HepG2 (cell line): ENCODE measurements around the gene ASAP2. TPM values are rescaled to one million over a fixed set of nuclear protein-coding genes. Genes with fewer than 3 reads are reported as not detected.
A peak's percentile ranks its signal among the peaks of the same experiment; 100 is the strongest.

ENCODE experiments used
- ATAC-seq: fragments of 200-7000 bp; cut with Tn5 transposase; 3 replicates; pipeline ENCODE4 v1.9.1; 2020; ENCODE audit warnings: mild to moderate bottlenecking, moderate library complexity
- BruUV-seq: library from RNA; stranded (reverse); fragments of 400-500 nt; replicated peaks from 2 replicates; lab custom pipeline; 2021; lab: Mats Ljungman, UMichigan
- CTCF ChIA-PET: fragments of 300-600 bp; formaldehyde crosslinking; extraction: SDS; loops from one replicate; lab custom pipeline; 2021; ENCODE audit warnings: low total read pairs, inconsistent platforms, low intra/inter-chr PET ratio; lab: Yijun Ruan, JAX
- POLR2A ChIA-PET: fragments of 350-600 bp; sonication (Branson Sonifier 250); formaldehyde crosslinking; loops from one replicate; lab custom pipeline; 2020; ENCODE audit warnings: antibody characterized with exemption, inconsistent platforms; lab: Yijun Ruan, JAX
- DNase-seq: peaks from one replicate; pipeline ENCODE4 v3.0.0-alpha.2; 2015; ENCODE audit warnings: low spot score
- FAIRE-seq: peaks from 3 replicates; lab custom pipeline; 2011; peaks lifted over from hg19 to GRCh38; lab: Jason Lieb, UNC
- H2AFZ ChIP-seq: one replicate; pipeline ENCODE4 v1.6.1; 2011; ENCODE audit warnings: low read length, inconsistent platforms
- H3K27ac ChIP-seq: fragments of 300-600 bp; 3 replicates; pipeline ENCODE4 v1.8.0; 2011; ENCODE audit warnings: mixed run types, mild to moderate bottlenecking, mixed read lengths, low read length, inconsistent platforms; ENCODE audit not compliant: insufficient read depth; ENCODE audit errors: extremely low read length
- H3K27me3 ChIP-seq, 2 experiments: fragments of 200-600 bp in 1 of 2; 2 replicates in 1 of 2; 3 replicates in 1 of 2; pipeline versions ENCODE4 v1.6.0 to v1.8.0; 2011; ENCODE audit warnings: low read length in 2 of 2, mild to moderate bottlenecking in 2 of 2, moderate library complexity in 2 of 2, inconsistent platforms in 1 of 2; ENCODE audit not compliant: insufficient read depth in 2 of 2, control insufficient read depth in 1 of 2
- H3K36me3 ChIP-seq, 2 experiments: fragments of 200-600 bp in 1 of 2; replicated peaks in 1 of 2; 2 replicates in 1 of 2; 3 replicates in 1 of 2; pipeline versions ENCODE4 v1.5.1 to v1.8.0; 2011; ENCODE audit warnings: low read length in 2 of 2, inconsistent platforms in 1 of 2; ENCODE audit not compliant: insufficient read depth in 2 of 2, control insufficient read depth in 1 of 2
- H3K4me1 ChIP-seq: 2 replicates; pipeline ENCODE4 v1.5.1; 2012; ENCODE audit warnings: low read length, inconsistent platforms; ENCODE audit not compliant: insufficient read depth
- H3K4me2 ChIP-seq: 2 replicates; pipeline ENCODE4 v1.6.0; 2011; ENCODE audit warnings: low read depth, low read length, inconsistent platforms
- H3K4me3 ChIP-seq, 3 experiments: fragments of 200-600 bp in 1 of 3; sonication (generic), shearing (Covaris generic) in 1 of 3; replicated peaks in 1 of 3; 2 replicates each; pipeline ENCODE4 v1.5.1; 2011 to 2016; ENCODE audit warnings: low read length in 3 of 3, inconsistent platforms in 2 of 3, low read depth in 2 of 3, mild to moderate bottlenecking in 2 of 3, control low read depth in 1 of 3, mixed read lengths in 1 of 3; ENCODE audit not compliant: insufficient read depth in 1 of 3
- H3K79me2 ChIP-seq: one replicate; pipeline ENCODE4 v1.6.1; 2011; ENCODE audit warnings: low read length, inconsistent platforms; ENCODE audit not compliant: insufficient read depth
- H3K9ac ChIP-seq: 2 replicates; pipeline ENCODE4 v1.6.0; 2011; ENCODE audit warnings: mild to moderate bottlenecking, low read depth, low read length, inconsistent platforms; ENCODE audit not compliant: insufficient read depth
- H3K9me3 ChIP-seq: 2 replicates; pipeline ENCODE4 v1.5.1; 2012; ENCODE audit warnings: mild to moderate bottlenecking, low read length
- H4K20me1 ChIP-seq: 2 replicates; pipeline ENCODE4 v1.6.0; 2011; ENCODE audit warnings: inconsistent platforms, mild to moderate bottlenecking, low read length, moderate library complexity; ENCODE audit not compliant: insufficient read depth
- AGO2 ChIP-seq: fragments of 200-400 bp; formaldehyde crosslinking; optimal IDR thresholded peaks from 2 replicates; pipeline ENCODE3; 2017; ENCODE audit warnings: mild to moderate bottlenecking, low read depth, low read length, moderate library complexity
- CTCF ChIP-seq: sonication (generic); formaldehyde crosslinking; IDR thresholded peaks from 2 replicates; pipeline ENCODE4 v1.5.0; 2020; ENCODE audit warnings: mild to moderate bottlenecking, missing genetic modification reagents, moderate library complexity
- PAX8 ChIP-seq: sonication (generic); formaldehyde crosslinking; IDR thresholded peaks from 2 replicates; pipeline ENCODE4 v1.8.0; 2022; ENCODE audit warnings: mild to moderate bottlenecking, missing genetic modification reagents, borderline replicate concordance
- STAG1 ChIP-seq: sonication (generic); formaldehyde crosslinking; IDR thresholded peaks from 2 replicates; pipeline ENCODE4 v1.4.0; 2020; ENCODE audit warnings: missing genetic modification reagents
- ZBTB40 ChIP-seq, 2 experiments: fragments of 450-650 bp in 1 of 2; sonication (generic) in 1 of 2; formaldehyde crosslinking in 1 of 2; IDR thresholded peaks; 2 replicates each; pipeline versions ENCODE4 v1.6.1 to v1.8.0; 2016 to 2022; ENCODE audit warnings: antibody characterized with exemption in 1 of 2, mild to moderate bottlenecking in 1 of 2, missing genetic modification reagents in 1 of 2
- ZNF333 ChIP-seq: sonication (generic); formaldehyde crosslinking; IDR thresholded peaks from 2 replicates; pipeline ENCODE4 v1.4.0; 2020; ENCODE audit warnings: mild to moderate bottlenecking, missing genetic modification reagents, borderline replicate concordance
- ZNF335 ChIP-seq: sonication (generic); formaldehyde crosslinking; IDR thresholded peaks from 2 replicates; pipeline ENCODE4 v1.4.0; 2020; ENCODE audit warnings: missing genetic modification reagents
- WGBS: methylation state at CpG from one replicate; pipeline ENCODE4 v1.1.6; 2017; ENCODE audit warnings: low lambda C conversion rate; 5-methylcytosine and 5-hydroxymethylcytosine counted together
- in situ Hi-C: cut with HindIII; loops from 2 replicates; pipeline ENCODE4 v1.10.0; 2017; ENCODE audit warnings: low pct_unique_long_range_greater_than_20kb; ENCODE audit not compliant: extremely low pct_ligation_motif_present
- intact Hi-C: fragments of 100-400 bp; cut with micrococcal nuclease; formaldehyde crosslinking; loops from one replicate; pipeline ENCODE4 v1.10.0; 2022; ENCODE audit not compliant: unreplicated experiment
- polyA plus RNA-seq, 8 experiments: library from polyadenylated mRNA; depleted of rRNA in 3 of 8; stranded (reverse) in 7 of 8; unstranded in 1 of 8; fragments of >200 nt; fragmentation: Illumina TruSeq in 4 of 8; extraction: Trizol in 4 of 8; gene quantifications; 2 replicates each; pipeline versions ENCODE4 v1.2.1 to v1.2.3, GENCODE V29; 2011 to 2016; ENCODE audit warnings: low read depth in 4 of 8, missing spikeins in 1 of 8, mixed read lengths in 1 of 8; ENCODE audit not compliant: insufficient read depth in 1 of 8
- total RNA-seq, 5 experiments: library from RNA; depleted of rRNA; stranded (reverse); fragments of >200 nt; fragmentation: Illumina TruSeq; extraction: Trizol; gene quantifications; 2 replicates each; pipeline ENCODE4 v1.2.3, GENCODE V29; 2016; ENCODE audit warnings: low read depth in 1 of 5

Gene ASAP2
- total and polyA plus RNA-seq, 2 of the 13 experiments (the other 11 are each of a cell fraction or from before 2014, with no cell fraction given), result 7.3 to 22.3 TPM

- H3K79me2 ChIP-seq, result no peaks in the 10 kb centered on the region
- H2AFZ ChIP-seq, result no peak overlapping the region
- no peak for TF ChIP-seq AGO2
- TF ChIP-seq CTCF (CRISPR knock-in tag), result peak; percentile 14; the same call in 1 of the 2 replicates
- 0 out of 2 replicates have a peak, but pooled peaks have one; percentile 10 for TF ChIP-seq STAG1 (CRISPR knock-in tag)
- no peak for DNase-seq
- H3K9me3 ChIP-seq, result no peaks in the 10 kb centered on the region
- 54% methylated on average over 7 of the region's 7 CpGs for WGBS
- in situ Hi-C loops (no loop called here), intact Hi-C loops (no loop called here)
- H3K4me3 ChIP-seq, result no peak overlapping the region
- no peak overlapping the region for H3K4me2 ChIP-seq
- peaks cover 1 to 8% of the 10 kb centered on the region in 2 experiments; a peak in 1 of 5 replicates for H3K27me3 ChIP-seq
- ATAC-seq, result peak; percentile 79
- no peak overlapping the region for H3K27ac ChIP-seq
- no peak for FAIRE-seq
- BruUV-seq, result no TSS peak
- peaks cover 9% of the 10 kb centered on the region for H3K4me1 ChIP-seq
- POLR2A ChIA-PET, result no interaction called here
- H3K9ac ChIP-seq, result no peak overlapping the region
- CTCF ChIA-PET, result no interaction called here
- no peaks in the 10 kb centered on the region for H3K36me3 ChIP-seq
- no peaks in the 10 kb centered on the region for H4K20me1 ChIP-seq
These were observed 45.9 kb upstream of the ASAP2 start for GRCh38 chr2:9160732-9161131.

DNA sequence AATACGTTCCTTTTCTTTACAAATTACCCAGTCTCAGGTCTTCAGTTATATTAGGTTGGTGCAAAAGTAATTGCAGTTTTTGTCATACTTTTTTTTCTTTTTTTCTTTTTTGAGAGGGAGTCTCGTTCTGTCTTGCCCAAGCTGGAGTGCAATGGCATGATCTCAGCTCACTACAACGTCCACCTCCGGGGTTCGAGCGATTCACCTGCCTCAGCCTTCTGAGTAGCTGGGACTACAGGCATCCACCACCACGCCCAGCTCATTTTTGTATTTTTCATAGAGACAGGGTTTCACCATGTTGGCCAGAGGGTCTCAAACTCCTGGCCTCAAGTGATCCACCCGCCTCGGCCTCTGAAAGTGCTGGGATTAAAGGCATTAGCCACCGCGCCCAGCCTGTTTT, 43.8 kb upstream of the ASAP2 start:
- Histone ChIP-seq H3K27me3 (0 out of 5 replicates have a peak, but pooled peaks cover 0 to 5% of the 10 kb centered on the region in 2 experiments), H3K4me1 (peaks cover 30% of the 10 kb centered on the region), H3K27ac (no peak overlapping the region), H2AFZ (no peak overlapping the region), H3K79me2 (no peaks in the 10 kb centered on the region), H3K9ac (no peak overlapping the region), H3K36me3 (no peaks in the 10 kb centered on the region), H3K4me3 (no peak overlapping the region), H3K4me2 (no peak overlapping the region), H4K20me1 (no peaks in the 10 kb centered on the region), H3K9me3 (no peaks in the 10 kb centered on the region)
- DNase-seq (no peak), FAIRE-seq (no peak), ATAC-seq (no peak)
- CTCF ChIA-PET, result no interaction called here
- no TSS peak for BruUV-seq
- POLR2A ChIA-PET, result interaction anchor here (1.6 kb wide), 1 partner anchor 45 kb away, joined by 3 read pairs; no protein-coding TSS in a partner anchor
- in situ Hi-C loops, result no loop called here
- WGBS, result 69% methylated on average over 11 of the region's 11 CpGs
- intact Hi-C loops, result no loop called here
- no peak for TF ChIP-seq PAX8
- TF ChIP-seq ZBTB40 (IDR thresholded peaks at IDR 0.05), result peak; percentile 46; the same call in 1 of the 2 replicates
- no peak for TF ChIP-seq ZBTB40 (CRISPR knock-in tag; IDR thresholded peaks at IDR 0.05)
- no peak for TF ChIP-seq ZNF333 (CRISPR knock-in tag)
- no peak for TF ChIP-seq ZNF335 (CRISPR knock-in tag)
